ENCODE results near the gene A1BG.

DNA sequence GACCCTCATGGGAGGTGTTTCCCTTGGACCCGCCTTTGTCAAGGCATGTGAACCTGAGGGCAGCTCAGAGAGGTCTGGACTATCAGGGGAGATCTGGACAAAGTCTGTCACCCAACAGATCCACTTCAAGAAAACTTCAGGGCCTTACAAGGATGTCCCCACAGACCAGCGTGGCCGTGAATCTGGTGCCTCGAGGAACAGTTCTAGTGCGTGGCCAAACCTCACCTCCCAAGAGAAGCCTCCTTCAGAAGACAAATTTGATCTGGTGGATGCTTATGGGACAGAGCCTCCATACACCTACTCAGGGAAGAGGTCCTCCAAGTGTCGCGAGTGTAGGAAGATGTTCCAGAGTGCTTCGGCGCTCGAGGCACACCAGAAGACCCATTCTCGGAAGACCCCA, 15.0 kb downstream of the A1BG start:
- TF ChIP-seq, protein P1, sequence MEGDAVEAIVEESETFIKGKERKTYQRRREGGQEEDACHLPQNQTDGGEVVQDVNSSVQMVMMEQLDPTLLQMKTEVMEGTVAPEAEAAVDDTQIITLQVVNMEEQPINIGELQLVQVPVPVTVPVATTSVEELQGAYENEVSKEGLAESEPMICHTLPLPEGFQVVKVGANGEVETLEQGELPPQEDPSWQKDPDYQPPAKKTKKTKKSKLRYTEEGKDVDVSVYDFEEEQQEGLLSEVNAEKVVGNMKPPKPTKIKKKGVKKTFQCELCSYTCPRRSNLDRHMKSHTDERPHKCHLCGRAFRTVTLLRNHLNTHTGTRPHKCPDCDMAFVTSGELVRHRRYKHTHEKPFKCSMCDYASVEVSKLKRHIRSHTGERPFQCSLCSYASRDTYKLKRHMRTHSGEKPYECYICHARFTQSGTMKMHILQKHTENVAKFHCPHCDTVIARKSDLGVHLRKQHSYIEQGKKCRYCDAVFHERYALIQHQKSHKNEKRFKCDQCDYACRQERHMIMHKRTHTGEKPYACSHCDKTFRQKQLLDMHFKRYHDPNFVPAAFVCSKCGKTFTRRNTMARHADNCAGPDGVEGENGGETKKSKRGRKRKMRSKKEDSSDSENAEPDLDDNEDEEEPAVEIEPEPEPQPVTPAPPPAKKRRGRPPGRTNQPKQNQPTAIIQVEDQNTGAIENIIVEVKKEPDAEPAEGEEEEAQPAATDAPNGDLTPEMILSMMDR (IDR thresholded peaks at IDR 0.05 in 8 of 11, conservative IDR thresholded peaks at IDR 0.05 in 3 of 11): no peak
- TF ChIP-seq POLR2A (IDR thresholded peaks at IDR 0.05): no peak

Measured in spleen (tissue), 7 donors.